CD4-positive, alpha-beta T cell (primary cell): ENCODE data around the gene SEMA3E. TPM values are rescaled to one million over a fixed set of nuclear protein-coding genes. Genes with fewer than 3 reads are reported as not detected.

ENCODE experiments used
- ATAC-seq: fragments of 200-7000 bp; cut with Tn5 transposase; one replicate; pipeline ENCODE4 v1.10.0; 2022; ENCODE audit warnings: mild to moderate bottlenecking; ENCODE audit not compliant: poor library complexity
- CTCF ChIA-PET: fragments of 350-600 bp; sonication (Branson Sonifier 250); formaldehyde crosslinking; loops from one replicate; lab custom pipeline; 2021; ENCODE audit warnings: antibody characterized with exemption, inconsistent platforms; lab: Charles Lee
- POLR2A ChIA-PET: fragments of 350-600 bp; sonication (Branson Sonifier 250); formaldehyde crosslinking; loops from one replicate; lab custom pipeline; 2021; ENCODE audit warnings: antibody characterized with exemption, inconsistent platforms; lab: Charles Lee
- DNase-seq, 14 experiments: peaks; one replicate each; pipeline ENCODE4 v3.0.0-alpha.2; 2013 to 2020; ENCODE audit warnings: mixed read lengths in 2 of 14
- H3K27ac ChIP-seq, 2 donors: one replicate each; pipeline versions ENCODE4 v1.5.1 to v1.7.0; 2013; ENCODE audit warnings: low read length in 2 of 2, low read depth in 1 of 2, mild to moderate bottlenecking in 1 of 2
- H3K27me3 ChIP-seq, 2 experiments: 1 replicate in 1 of 2; 2 replicates in 1 of 2; pipeline versions ENCODE4 v1.6.1 to v1.7.0; 2013; ENCODE audit warnings: low read length in 2 of 2, control low read depth in 1 of 2, mild to moderate bottlenecking in 1 of 2, moderate library complexity in 1 of 2; ENCODE audit not compliant: insufficient read depth in 2 of 2, control insufficient read depth in 1 of 2
- H3K36me3 ChIP-seq: one replicate; pipeline ENCODE4 v1.6.1; 2013; ENCODE audit warnings: low read length, control low read depth; ENCODE audit not compliant: insufficient read depth
- H3K4me1 ChIP-seq: one replicate; pipeline ENCODE4 v1.6.1; 2013; ENCODE audit warnings: low read length, control low read depth; ENCODE audit not compliant: insufficient read depth
- H3K4me3 ChIP-seq: one replicate; pipeline ENCODE4 v1.5.1; 2013; ENCODE audit warnings: mild to moderate bottlenecking, low read length, moderate library complexity
- H3K9me3 ChIP-seq, 2 experiments: 1 replicate in 1 of 2; 2 replicates in 1 of 2; pipeline versions ENCODE4 v1.6.1 to v1.7.0; 2013; ENCODE audit warnings: low read length in 2 of 2, mild to moderate bottlenecking in 2 of 2, control low read depth in 1 of 2, moderate library complexity in 1 of 2; ENCODE audit not compliant: control insufficient read depth in 1 of 2, insufficient read depth in 1 of 2
- H3K27ac Mint-ChIP-seq: one replicate; pipeline ENCODE4 v1.8.0; 2020; ENCODE audit warnings: mixed read lengths
- H3K27me3 Mint-ChIP-seq: one replicate; pipeline ENCODE4 v1.8.0; 2021; ENCODE audit warnings: mixed read lengths
- H3K36me3 Mint-ChIP-seq: one replicate; pipeline ENCODE4 v1.8.0; 2021; ENCODE audit warnings: low read depth, mixed read lengths
- H3K4me1 Mint-ChIP-seq: one replicate; pipeline ENCODE4 v1.8.0; 2021; ENCODE audit warnings: low read depth, mixed read lengths
- H3K4me3 Mint-ChIP-seq: one replicate; pipeline ENCODE4 v1.8.0; 2020; ENCODE audit warnings: mild to moderate bottlenecking, mixed read lengths
- H3K9me3 Mint-ChIP-seq: one replicate; pipeline ENCODE4 v1.8.0; 2020; ENCODE audit warnings: mixed read lengths
- intact Hi-C, 2 experiments: fragments of 100-400 bp; cut with DNase I in 1 of 2; cut with micrococcal nuclease in 1 of 2; formaldehyde crosslinking; loops; one replicate each; pipeline versions ENCODE4 v1.15.1 to v1.9.0; 2023 to 2025; cut with DNase I, micrococcal nuclease
- total RNA-seq, 174 experiments: library from RNA in 2 of 174; stranded (reverse) in 2 of 174; gene quantifications; one replicate each; pipeline ENCODE4 v1.2.3 and lab custom pipeline; 2021 to 2026
- TF ChIP-seq, protein P1 (sequence below): fragments of 200-600 bp; IDR thresholded peaks from one replicate; pipeline ENCODE4 v1.8.0; 2022; ENCODE audit warnings: antibody characterized with exemption, mild to moderate bottlenecking

Gene SEMA3E
- total RNA-seq, 2 experiments from 2014 or later: not detected

- Mint-ChIP-seq H3K27me3 (no peaks in the 10 kb centered on the region), H3K4me1 (no peaks in the 10 kb centered on the region), H3K27ac (no peak overlapping the region), H3K9me3 (no peaks in the 10 kb centered on the region), H3K4me3 (no peak overlapping the region), H3K36me3 (no peaks in the 10 kb centered on the region)
- TF ChIP-seq, protein P1, sequence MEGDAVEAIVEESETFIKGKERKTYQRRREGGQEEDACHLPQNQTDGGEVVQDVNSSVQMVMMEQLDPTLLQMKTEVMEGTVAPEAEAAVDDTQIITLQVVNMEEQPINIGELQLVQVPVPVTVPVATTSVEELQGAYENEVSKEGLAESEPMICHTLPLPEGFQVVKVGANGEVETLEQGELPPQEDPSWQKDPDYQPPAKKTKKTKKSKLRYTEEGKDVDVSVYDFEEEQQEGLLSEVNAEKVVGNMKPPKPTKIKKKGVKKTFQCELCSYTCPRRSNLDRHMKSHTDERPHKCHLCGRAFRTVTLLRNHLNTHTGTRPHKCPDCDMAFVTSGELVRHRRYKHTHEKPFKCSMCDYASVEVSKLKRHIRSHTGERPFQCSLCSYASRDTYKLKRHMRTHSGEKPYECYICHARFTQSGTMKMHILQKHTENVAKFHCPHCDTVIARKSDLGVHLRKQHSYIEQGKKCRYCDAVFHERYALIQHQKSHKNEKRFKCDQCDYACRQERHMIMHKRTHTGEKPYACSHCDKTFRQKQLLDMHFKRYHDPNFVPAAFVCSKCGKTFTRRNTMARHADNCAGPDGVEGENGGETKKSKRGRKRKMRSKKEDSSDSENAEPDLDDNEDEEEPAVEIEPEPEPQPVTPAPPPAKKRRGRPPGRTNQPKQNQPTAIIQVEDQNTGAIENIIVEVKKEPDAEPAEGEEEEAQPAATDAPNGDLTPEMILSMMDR: no peak
- DNase-seq (no peak), ATAC-seq (no peak)
- H3K9me3 ChIP-seq: no peaks in the 10 kb centered on the region
- ChIA-PET CTCF (no interaction called here), POLR2A (no interaction called here)
- no peak overlapping the region for H3K27ac ChIP-seq
- no peaks in the 10 kb centered on the region for H3K27me3 ChIP-seq
- intact Hi-C loops: no loop called here
- H3K4me3 ChIP-seq: no peak overlapping the region
- H3K4me1 ChIP-seq: no peaks in the 10 kb centered on the region
- H3K36me3 ChIP-seq: no peaks in the 10 kb centered on the region
Observed at GRCh38 chr7:83484266-83484665, 164.7 kb downstream of the SEMA3E start.

DNA sequence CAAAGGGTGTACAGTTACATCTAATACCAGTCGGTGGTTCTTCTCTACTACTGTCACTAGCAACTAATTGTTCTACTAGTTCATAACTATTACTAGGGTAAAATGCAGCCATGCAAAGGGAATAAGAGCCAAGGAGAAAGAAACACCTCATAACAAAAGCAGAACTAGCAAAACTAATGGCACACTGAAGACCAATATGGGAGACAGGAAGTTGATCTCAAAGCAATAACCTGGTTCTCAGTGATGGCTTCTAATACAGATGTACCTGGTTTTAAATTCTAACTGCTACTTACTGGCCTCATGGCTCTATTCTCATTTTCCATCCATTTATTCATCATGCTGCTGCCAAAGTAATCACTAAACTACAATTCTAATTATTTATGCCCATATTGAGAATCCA lies 170.3 kb downstream of the SEMA3E start:
- Mint-ChIP-seq H3K27me3 (no peaks in the 10 kb centered on the region), H3K9me3 (peaks cover 2% of the 10 kb centered on the region), H3K4me1 (no peaks in the 10 kb centered on the region), H3K36me3 (no peaks in the 10 kb centered on the region), H3K4me3 (no peak overlapping the region), H3K27ac (no peak overlapping the region)
- intact Hi-C loops: no loop called here
- ATAC-seq: no peak
- Histone ChIP-seq H3K9me3 (no peaks in the 10 kb centered on the region), H3K27me3 (no peaks in the 10 kb centered on the region), H3K36me3 (no peaks in the 10 kb centered on the region), H3K4me1 (no peaks in the 10 kb centered on the region), H3K27ac (no peak overlapping the region), H3K4me3 (no peak overlapping the region)
- TF ChIP-seq, protein P1: no peak
- DNase-seq: no peak
- CTCF ChIA-PET: no interaction called here
- POLR2A ChIA-PET: no interaction called here

DNA sequence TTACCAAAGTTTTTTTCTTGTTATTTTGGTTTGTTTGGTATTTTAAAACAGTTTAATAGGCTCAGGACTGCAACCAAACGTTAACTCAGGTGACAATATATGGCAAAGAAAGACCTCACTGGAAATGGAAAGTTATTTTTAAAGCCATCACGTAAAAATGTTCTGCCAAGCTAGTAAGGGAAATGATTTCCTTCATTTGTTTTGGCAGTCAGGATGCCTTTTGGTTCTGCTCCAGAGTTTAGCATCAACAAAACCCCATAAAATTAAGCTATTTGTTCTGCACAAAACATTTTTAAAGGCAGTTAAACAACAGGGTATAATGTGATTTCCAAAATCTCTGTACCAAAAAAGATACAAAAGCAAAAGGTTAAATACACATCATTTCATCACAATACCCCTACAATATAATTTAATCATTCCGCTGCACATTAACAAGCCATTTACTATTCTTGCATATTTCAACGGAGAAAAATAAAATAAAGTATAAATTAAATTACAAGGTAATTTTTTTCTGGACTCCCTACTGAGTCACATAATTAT lies 172.4 kb downstream of the SEMA3E start:
- no peaks in the 10 kb centered on the region for H3K27me3 ChIP-seq
- no peak overlapping the region for H3K4me3 ChIP-seq
- TF ChIP-seq, protein P1: no peak
- H3K4me1 ChIP-seq: no peaks in the 10 kb centered on the region
- no peaks in the 10 kb centered on the region for H3K36me3 ChIP-seq
- intact Hi-C loops: no loop called here
- no peak overlapping the region for H3K27ac ChIP-seq
- Mint-ChIP-seq H3K4me3 (no peak overlapping the region), H3K36me3 (no peaks in the 10 kb centered on the region), H3K27ac (no peak overlapping the region), H3K9me3 (peaks cover 5% of the 10 kb centered on the region), H3K4me1 (no peaks in the 10 kb centered on the region), H3K27me3 (no peaks in the 10 kb centered on the region)
- CTCF ChIA-PET: no interaction called here
- no peak for ATAC-seq
- POLR2A ChIA-PET: no interaction called here
- no peak for DNase-seq
- H3K9me3 ChIP-seq: no peaks in the 10 kb centered on the region
